HepG2 (cell line): ENCODE measurements around the gene HCFC1R1. TPM values are rescaled to one million over a fixed set of nuclear protein-coding genes. Genes with fewer than 3 reads are reported as not detected.

Source experiments
- AGO1 ChIP-seq: fragments of 200-400 bp; formaldehyde crosslinking; IDR thresholded peaks from 2 replicates; pipeline ENCODE4 v1.6.1; 2017; ENCODE audit warnings: mild to moderate bottlenecking, low read depth, low read length, moderate library complexity; ENCODE audit not compliant: poor library complexity, severe bottlenecking
- ETV5 ChIP-seq: IDR thresholded peaks from 2 replicates; pipeline ENCODE4 v1.6.1; 2018; ENCODE audit warnings: missing biosample characterization, missing genetic modification reagents, inconsistent platforms, borderline replicate concordance
- GABPB1 ChIP-seq: IDR thresholded peaks from 2 replicates; pipeline ENCODE4 v1.6.1; 2016; ENCODE audit warnings: mild to moderate bottlenecking, missing genetic modification reagents, moderate library complexity, missing compliant biosample characterization
- HOXA7 ChIP-seq: sonication (generic); formaldehyde crosslinking; IDR thresholded peaks from 2 replicates; pipeline ENCODE4 v1.8.1; 2022; ENCODE audit warnings: mild to moderate bottlenecking, missing genetic modification reagents, moderate library complexity
- IRX3 ChIP-seq: sonication (generic); formaldehyde crosslinking; IDR thresholded peaks from 2 replicates; pipeline ENCODE4 v1.8.1; 2023; ENCODE audit warnings: mild to moderate bottlenecking, low read depth, missing genetic modification reagents, borderline replicate concordance
- KDM6A ChIP-seq: IDR thresholded peaks from 2 replicates; pipeline ENCODE4 v1.6.1; 2016; ENCODE audit warnings: low read depth
- NR3C1 ChIP-seq: sonication (generic); formaldehyde crosslinking; IDR thresholded peaks from 2 replicates; pipeline ENCODE4 v1.4.0; 2020; ENCODE audit warnings: missing genetic modification reagents
- PHF8 ChIP-seq: sonication (generic); formaldehyde crosslinking; IDR thresholded peaks from 2 replicates; pipeline ENCODE4 v1.5.0; 2020; ENCODE audit warnings: missing genetic modification reagents
- PITX1 ChIP-seq: sonication (generic); formaldehyde crosslinking; IDR thresholded peaks from 2 replicates; pipeline ENCODE4 v1.5.1; 2020; ENCODE audit warnings: mild to moderate bottlenecking, missing genetic modification reagents
- REL ChIP-seq: sonication (generic); formaldehyde crosslinking; conservative IDR thresholded peaks from 2 replicates; pipeline ENCODE4 v1.8.0; 2022; ENCODE audit warnings: mild to moderate bottlenecking, missing genetic modification reagents, moderate library complexity
- SMC3 ChIP-seq: IDR thresholded peaks from 2 replicates; pipeline ENCODE4 v1.6.1; 2011; ENCODE audit warnings: low read length, improper control_type of control experiment
- SRSF9 ChIP-seq: fragments of 200-400 bp; formaldehyde crosslinking; IDR thresholded peaks from 2 replicates; pipeline ENCODE4 v1.6.1; 2018; ENCODE audit warnings: borderline replicate concordance, mild to moderate bottlenecking, low read depth, low read length; ENCODE audit not compliant: insufficient read depth, poor library complexity, severe bottlenecking
- YEATS4 ChIP-seq: sonication (generic); formaldehyde crosslinking; IDR thresholded peaks from 2 replicates; pipeline ENCODE4 v1.4.0; 2020; ENCODE audit warnings: missing genetic modification reagents, borderline replicate concordance
- ZBTB20 ChIP-seq: sonication (generic); formaldehyde crosslinking; IDR thresholded peaks from 2 replicates; pipeline ENCODE4 v1.8.1; 2023; ENCODE audit warnings: missing genetic modification reagents, low read depth, mild to moderate bottlenecking, borderline replicate concordance
- ZC3H4 ChIP-seq: sonication (generic); formaldehyde crosslinking; IDR thresholded peaks from 2 replicates; pipeline ENCODE4 v1.4.0; 2020; ENCODE audit warnings: missing genetic modification reagents, borderline replicate concordance
- ZNF256 ChIP-seq: sonication (generic); formaldehyde crosslinking; conservative IDR thresholded peaks from 2 replicates; pipeline ENCODE4 v1.4.0; 2020; ENCODE audit warnings: missing genetic modification reagents
- ZNF547 ChIP-seq: sonication (generic); formaldehyde crosslinking; IDR thresholded peaks from 2 replicates; pipeline ENCODE4 v1.5.1; 2020; ENCODE audit warnings: mild to moderate bottlenecking, missing genetic modification reagents
- polyA plus RNA-seq, 8 experiments: library from polyadenylated mRNA; depleted of rRNA in 3 of 8; stranded (reverse) in 7 of 8; unstranded in 1 of 8; fragments of >200 nt; fragmentation: Illumina TruSeq in 4 of 8; extraction: Trizol in 4 of 8; gene quantifications; 2 replicates each; pipeline versions ENCODE4 v1.2.1 to v1.2.3, GENCODE V29; 2011 to 2016; ENCODE audit warnings: low read depth in 4 of 8, missing spikeins in 1 of 8, mixed read lengths in 1 of 8; ENCODE audit not compliant: insufficient read depth in 1 of 8
- total RNA-seq, 5 experiments: library from RNA; depleted of rRNA; stranded (reverse); fragments of >200 nt; fragmentation: Illumina TruSeq; extraction: Trizol; gene quantifications; 2 replicates each; pipeline ENCODE4 v1.2.3, GENCODE V29; 2016; ENCODE audit warnings: low read depth in 1 of 5
- TF ChIP-seq, protein P1 (sequence below): fragments of 450-650 bp; IDR thresholded peaks from 2 replicates; pipeline ENCODE4 v1.6.1; 2017; ENCODE audit warnings: mild to moderate bottlenecking
- TF ChIP-seq, protein P2 (sequence below): sonication (generic); formaldehyde crosslinking; IDR thresholded peaks from 2 replicates; pipeline ENCODE4 v1.5.0; 2020; ENCODE audit warnings: missing genetic modification reagents, mild to moderate bottlenecking, borderline replicate concordance
- TF ChIP-seq, protein P3 (sequence below): sonication (generic); formaldehyde crosslinking; IDR thresholded peaks from 2 replicates; pipeline ENCODE4 v1.4.0; 2020; ENCODE audit warnings: mild to moderate bottlenecking, missing genetic modification reagents, borderline replicate concordance
- TF ChIP-seq, protein P4 (sequence below): sonication (generic); formaldehyde crosslinking; IDR thresholded peaks from 2 replicates; pipeline ENCODE4 v1.8.0; 2022; ENCODE audit warnings: mild to moderate bottlenecking, missing genetic modification reagents

The HCFC1R1 gene
- total and polyA plus RNA-seq, 2 of the 13 experiments (the other 11 are each of a cell fraction or from before 2014, with no cell fraction given) = 13.8 to 16.1 TPM

DNA sequence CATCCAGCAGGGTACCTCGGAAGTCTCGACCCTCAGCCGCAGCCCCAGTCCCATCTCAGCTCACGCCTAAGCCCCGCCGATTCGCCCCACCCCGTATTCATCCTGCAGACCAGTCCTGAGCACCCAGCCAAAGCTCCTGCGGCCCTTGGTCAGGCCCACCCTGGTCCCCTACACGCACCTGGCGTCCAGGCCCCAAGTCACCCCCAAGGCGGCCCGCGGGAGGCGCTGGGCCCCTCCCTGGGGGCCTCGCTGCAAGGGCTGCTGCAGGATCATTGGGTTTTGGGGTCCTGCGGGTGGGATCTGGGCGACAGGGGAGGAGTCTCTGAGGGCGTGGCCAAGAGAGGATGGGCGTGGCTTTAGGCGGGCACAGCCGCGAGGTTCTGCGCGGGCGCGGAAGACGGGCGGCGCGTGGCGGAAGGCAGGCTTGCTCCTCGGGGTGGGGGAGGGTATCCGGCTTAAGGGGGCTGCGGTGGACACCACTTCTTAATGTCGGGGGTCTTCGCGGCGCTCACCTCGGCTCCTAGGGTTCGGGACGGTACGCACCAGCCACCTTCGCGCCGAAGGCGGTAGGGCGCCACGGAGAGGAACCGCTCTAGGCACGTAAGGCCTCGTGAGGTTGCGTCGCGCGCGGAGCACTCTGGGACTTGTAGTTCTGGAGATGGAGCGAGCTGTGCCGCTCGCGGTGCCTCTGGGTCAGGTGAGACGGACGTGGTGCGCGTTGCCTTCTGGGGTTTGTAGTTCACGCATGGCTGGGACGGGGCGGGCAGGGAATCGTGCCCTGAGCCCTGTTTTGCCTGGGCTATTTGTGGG lies at the start of gene HCFC1R1, which contains the start of gene THOC6 (continued):
- TF ChIP-seq ZC3H4 (CRISPR knock-in tag) (peak; percentile 44; the same call in 1 of the 2 replicates), HOXA7 (CRISPR knock-in tag) (no peak), YEATS4 (CRISPR knock-in tag) (peak; percentile 90), ZNF256 (no peak), ZBTB20 (CRISPR knock-in tag) (peak; percentile 83; the same call in 1 of the 2 replicates), SRSF9 (no peak), KDM6A (CRISPR knock-in tag) (peak; percentile 23; the same call in 1 of the 2 replicates), IRX3 (CRISPR knock-in tag) (peak; percentile 86; the same call in 1 of the 2 replicates), ZNF547 (peak; percentile 85), SMC3 (no peak), NR3C1 (CRISPR knock-in tag) (no peak), GABPB1 (peak; percentile 95), REL (peak; percentile 51; the same call in 1 of the 2 replicates), PHF8 (CRISPR knock-in tag) (peak; percentile 90), ETV5 (CRISPR knock-in tag) (peak; percentile 66), PITX1 (CRISPR knock-in tag) (peak; percentile 68), AGO1 (peak; percentile 100)
- TF ChIP-seq, protein P1, sequence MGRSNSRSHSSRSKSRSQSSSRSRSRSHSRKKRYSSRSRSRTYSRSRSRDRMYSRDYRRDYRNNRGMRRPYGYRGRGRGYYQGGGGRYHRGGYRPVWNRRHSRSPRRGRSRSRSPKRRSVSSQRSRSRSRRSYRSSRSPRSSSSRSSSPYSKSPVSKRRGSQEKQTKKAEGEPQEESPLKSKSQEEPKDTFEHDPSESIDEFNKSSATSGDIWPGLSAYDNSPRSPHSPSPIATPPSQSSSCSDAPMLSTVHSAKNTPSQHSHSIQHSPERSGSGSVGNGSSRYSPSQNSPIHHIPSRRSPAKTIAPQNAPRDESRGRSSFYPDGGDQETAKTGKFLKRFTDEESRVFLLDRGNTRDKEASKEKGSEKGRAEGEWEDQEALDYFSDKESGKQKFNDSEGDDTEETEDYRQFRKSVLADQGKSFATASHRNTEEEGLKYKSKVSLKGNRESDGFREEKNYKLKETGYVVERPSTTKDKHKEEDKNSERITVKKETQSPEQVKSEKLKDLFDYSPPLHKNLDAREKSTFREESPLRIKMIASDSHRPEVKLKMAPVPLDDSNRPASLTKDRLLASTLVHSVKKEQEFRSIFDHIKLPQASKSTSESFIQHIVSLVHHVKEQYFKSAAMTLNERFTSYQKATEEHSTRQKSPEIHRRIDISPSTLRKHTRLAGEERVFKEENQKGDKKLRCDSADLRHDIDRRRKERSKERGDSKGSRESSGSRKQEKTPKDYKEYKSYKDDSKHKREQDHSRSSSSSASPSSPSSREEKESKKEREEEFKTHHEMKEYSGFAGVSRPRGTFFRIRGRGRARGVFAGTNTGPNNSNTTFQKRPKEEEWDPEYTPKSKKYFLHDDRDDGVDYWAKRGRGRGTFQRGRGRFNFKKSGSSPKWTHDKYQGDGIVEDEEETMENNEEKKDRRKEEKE = no peak
- TF ChIP-seq, protein P2, sequence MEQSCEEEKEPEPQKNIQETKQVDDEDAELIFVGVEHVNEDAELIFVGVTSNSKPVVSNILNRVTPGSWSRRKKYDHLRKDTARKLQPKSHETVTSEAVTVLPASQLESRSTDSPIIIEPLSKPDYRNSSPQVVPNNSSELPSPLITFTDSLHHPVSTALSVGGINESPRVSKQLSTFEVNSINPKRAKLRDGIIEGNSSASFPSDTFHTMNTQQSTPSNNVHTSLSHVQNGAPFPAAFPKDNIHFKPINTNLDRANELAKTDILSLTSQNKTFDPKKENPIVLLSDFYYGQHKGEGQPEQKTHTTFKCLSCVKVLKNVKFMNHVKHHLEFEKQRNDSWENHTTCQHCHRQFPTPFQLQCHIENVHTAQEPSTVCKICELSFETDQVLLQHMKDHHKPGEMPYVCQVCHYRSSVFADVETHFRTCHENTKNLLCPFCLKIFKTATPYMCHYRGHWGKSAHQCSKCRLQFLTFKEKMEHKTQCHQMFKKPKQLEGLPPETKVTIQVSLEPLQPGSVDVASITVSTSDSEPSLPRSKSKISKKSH = no peak
- TF ChIP-seq, protein P3, sequence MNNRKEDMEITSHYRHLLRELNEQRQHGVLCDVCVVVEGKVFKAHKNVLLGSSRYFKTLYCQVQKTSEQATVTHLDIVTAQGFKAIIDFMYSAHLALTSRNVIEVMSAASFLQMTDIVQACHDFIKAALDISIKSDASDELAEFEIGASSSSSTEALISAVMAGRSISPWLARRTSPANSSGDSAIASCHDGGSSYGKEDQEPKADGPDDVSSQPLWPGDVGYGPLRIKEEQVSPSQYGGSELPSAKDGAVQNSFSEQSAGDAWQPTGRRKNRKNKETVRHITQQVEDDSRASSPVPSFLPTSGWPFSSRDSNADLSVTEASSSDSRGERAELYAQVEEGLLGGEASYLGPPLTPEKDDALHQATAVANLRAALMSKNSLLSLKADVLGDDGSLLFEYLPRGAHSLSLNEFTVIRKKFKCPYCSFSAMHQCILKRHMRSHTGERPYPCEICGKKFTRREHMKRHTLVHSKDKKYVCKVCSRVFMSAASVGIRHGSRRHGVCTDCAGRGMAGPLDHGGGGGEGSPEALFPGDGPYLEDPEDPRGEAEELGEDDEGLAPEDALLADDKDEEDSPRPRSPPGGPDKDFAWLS (CRISPR knock-in tag) = no peak
- TF ChIP-seq, protein P4, sequence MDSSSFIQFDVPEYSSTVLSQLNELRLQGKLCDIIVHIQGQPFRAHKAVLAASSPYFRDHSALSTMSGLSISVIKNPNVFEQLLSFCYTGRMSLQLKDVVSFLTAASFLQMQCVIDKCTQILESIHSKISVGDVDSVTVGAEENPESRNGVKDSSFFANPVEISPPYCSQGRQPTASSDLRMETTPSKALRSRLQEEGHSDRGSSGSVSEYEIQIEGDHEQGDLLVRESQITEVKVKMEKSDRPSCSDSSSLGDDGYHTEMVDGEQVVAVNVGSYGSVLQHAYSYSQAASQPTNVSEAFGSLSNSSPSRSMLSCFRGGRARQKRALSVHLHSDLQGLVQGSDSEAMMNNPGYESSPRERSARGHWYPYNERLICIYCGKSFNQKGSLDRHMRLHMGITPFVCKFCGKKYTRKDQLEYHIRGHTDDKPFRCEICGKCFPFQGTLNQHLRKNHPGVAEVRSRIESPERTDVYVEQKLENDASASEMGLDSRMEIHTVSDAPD (CRISPR knock-in tag) = peak; percentile 91
